Activated T-cell treated with anti-CD3 and anti-CD28 coated beads, Interleukin-2, amount 50 U/mL, for 72 hours (primary cell): ENCODE results near the gene PLAU. TPM values are rescaled to one million over a fixed set of nuclear protein-coding genes. Genes with fewer than 3 reads are reported as not detected.
A peak's percentile ranks its signal among the peaks of the same experiment; 100 is the strongest.
"Not testable (repeated sequence)": the region's sequence is repeated elsewhere in the genome, so short reads cannot be mapped to it uniquely, and the experiment has no call there.

Experiments
- ATAC-seq, 2 donors: fragments of 150-1000 bp; cut with Tn5 transposase; replicated peaks in 1 of 2; 2 replicates each; pipeline ENCODE4 v1.10.0; 2021; ENCODE audit warnings: moderate library complexity in 2 of 2, mild to moderate bottlenecking in 1 of 2
- DNase-seq, 2 donors: peaks; one replicate each; pipeline ENCODE4 v3.0.0; 2021 to 2022; ENCODE audit warnings: mixed read lengths in 1 of 2
- H3K27ac Mint-ChIP-seq: one replicate; pipeline ENCODE4 v1.8.0; 2022; ENCODE audit warnings: mild to moderate bottlenecking, moderate library complexity, mixed read lengths
- H3K27me3 Mint-ChIP-seq: one replicate; pipeline ENCODE4 v1.8.0; 2022; ENCODE audit warnings: low read depth, mixed read lengths
- H3K36me3 Mint-ChIP-seq, 2 donors: one replicate each; pipeline ENCODE4 v1.8.0; 2022; ENCODE audit warnings: mixed read lengths in 2 of 2, mild to moderate bottlenecking in 1 of 2; ENCODE audit not compliant: insufficient read depth in 2 of 2
- H3K4me1 Mint-ChIP-seq: one replicate; pipeline ENCODE4 v1.8.0; 2022; ENCODE audit warnings: low read depth, mixed read lengths
- H3K4me3 Mint-ChIP-seq, 2 donors: one replicate each; pipeline ENCODE4 v1.8.0; 2022; ENCODE audit warnings: mild to moderate bottlenecking in 2 of 2, mixed read lengths in 2 of 2, moderate library complexity in 2 of 2
- H3K9me3 Mint-ChIP-seq, 2 donors: one replicate each; pipeline ENCODE4 v1.8.0; 2022; ENCODE audit warnings: mixed read lengths in 2 of 2
- total RNA-seq, 2 donors: library from RNA; stranded (reverse); gene quantifications; one replicate each; pipeline ENCODE4 v1.2.3, GENCODE V29; 2022

PLAU gene
- total RNA-seq, 2 donors from 2014 or later, result 0.43 to 0.44 TPM

GRCh38 chr10:73946253-73947145 lies 35.6 kb downstream of the PLAU start:
- H3K27ac Mint-ChIP-seq, result no peak overlapping the region
- H3K36me3 Mint-ChIP-seq, result peaks cover 0 to 1% of the 10 kb centered on the region in 2 donors
- H3K4me3 Mint-ChIP-seq, result no peak overlapping the region
- no peaks in the 10 kb centered on the region for H3K27me3 Mint-ChIP-seq
- no peaks in the 10 kb centered on the region for H3K4me1 Mint-ChIP-seq
- no peak for ATAC-seq
- H3K9me3 Mint-ChIP-seq, result peaks cover 0 to 1% of the 10 kb centered on the region in 2 donors
- DNase-seq, result no peak

- peaks cover 5% of the 10 kb centered on the region for H3K4me1 Mint-ChIP-seq
- no peak for DNase-seq
- peaks cover 0 to 1% of the 10 kb centered on the region in 2 donors for H3K36me3 Mint-ChIP-seq
- ATAC-seq, result no peak
- no peak overlapping the region for H3K4me3 Mint-ChIP-seq
- no peaks in the 10 kb centered on the region for H3K27me3 Mint-ChIP-seq
- H3K9me3 Mint-ChIP-seq, result peaks cover 0 to 1% of the 10 kb centered on the region in 2 donors
- H3K27ac Mint-ChIP-seq, result no peak overlapping the region
Observed at GRCh38 chr10:73948947-73949633, 38.2 kb downstream of the PLAU start.

- Mint-ChIP-seq H3K27me3 (no peaks in the 10 kb centered on the region), H3K36me3 (peaks cover 0 to 1% of the 10 kb centered on the region in 2 donors), H3K27ac (no peak overlapping the region), H3K4me3 (no peak overlapping the region), H3K4me1 (peaks cover 7% of the 10 kb centered on the region), H3K9me3 (peaks cover 0 to 1% of the 10 kb centered on the region in 2 donors)
- DNase-seq (no peak), ATAC-seq (no peak)
Observed at GRCh38 chr10:73950155-73950948, 39.4 kb downstream of the PLAU start.

GRCh38 chr10:73953665-73954064 lies 42.7 kb downstream of the PLAU start:
- no peaks in the 10 kb centered on the region for H3K36me3 Mint-ChIP-seq
- no peak overlapping the region for H3K4me3 Mint-ChIP-seq
- H3K27ac Mint-ChIP-seq, result no peak overlapping the region
- H3K27me3 Mint-ChIP-seq, result no peaks in the 10 kb centered on the region
- DNase-seq (no peak), ATAC-seq (peak in 1 of 2 donors; percentile 26)
- H3K9me3 Mint-ChIP-seq, result no peaks in the 10 kb centered on the region
- peaks cover 36% of the 10 kb centered on the region for H3K4me1 Mint-ChIP-seq

GRCh38 chr10:73954737-73955136 lies 43.8 kb downstream of the PLAU start:
- Mint-ChIP-seq H3K27ac (no peak overlapping the region), H3K4me3 (no peak overlapping the region), H3K4me1 (peaks cover 43% of the 10 kb centered on the region), H3K27me3 (no peaks in the 10 kb centered on the region), H3K9me3 (no peaks in the 10 kb centered on the region), H3K36me3 (no peaks in the 10 kb centered on the region)
- no peak for ATAC-seq
- DNase-seq, result no peak

- Mint-ChIP-seq H3K9me3 (no peaks in the 10 kb centered on the region), H3K27me3 (no peaks in the 10 kb centered on the region), H3K27ac (peak overlapping the region; percentile 95), H3K4me1 (peaks cover 52% of the 10 kb centered on the region), H3K36me3 (no peaks in the 10 kb centered on the region), H3K4me3 (peak overlapping the region in 1 of 2 donors; percentile 70)
- ATAC-seq (no peak), DNase-seq (no peak)
Observed at GRCh38 chr10:73955719-73956118, 44.8 kb downstream of the PLAU start.

- Mint-ChIP-seq H3K4me1 (peaks cover 52% of the 10 kb centered on the region), H3K4me3 (peak overlapping the region; percentile 76 to 84)
- ATAC-seq, result peak; percentile 75 to 80
Observed at GRCh38 chr10:73956476-73957359, 45.8 kb downstream of the PLAU start.

GRCh38 chr10:73959484-73960243 lies 48.7 kb downstream of the PLAU start:
- no peak for DNase-seq
- H3K36me3 Mint-ChIP-seq, result no peaks in the 10 kb centered on the region
- H3K27me3 Mint-ChIP-seq, result no peaks in the 10 kb centered on the region
- no peak overlapping the region for H3K27ac Mint-ChIP-seq
- no peak for ATAC-seq
- H3K4me3 Mint-ChIP-seq, result no peak overlapping the region
- H3K9me3 Mint-ChIP-seq, result no peaks in the 10 kb centered on the region
- peaks cover 47% of the 10 kb centered on the region for H3K4me1 Mint-ChIP-seq

More at GRCh38 chr10:73956476-73957359, 45.8 kb downstream of the PLAU start:
- DNase-seq, result peak; percentile 16 to 20
- Mint-ChIP-seq H3K36me3 (no peaks in the 10 kb centered on the region), H3K27ac (peak overlapping the region; percentile 93), H3K9me3 (no peaks in the 10 kb centered on the region), H3K27me3 (no peaks in the 10 kb centered on the region)

- no peaks in the 10 kb centered on the region for H3K9me3 Mint-ChIP-seq
- H3K36me3 Mint-ChIP-seq, result no peaks in the 10 kb centered on the region
- no peaks in the 10 kb centered on the region for H3K27me3 Mint-ChIP-seq
- H3K27ac Mint-ChIP-seq, result no peak overlapping the region
- H3K4me1 Mint-ChIP-seq, result peaks cover 26% of the 10 kb centered on the region
- DNase-seq (no peak), ATAC-seq (no peak)
- no peak overlapping the region for H3K4me3 Mint-ChIP-seq
Observed at GRCh38 chr10:73962386-73962785, 51.5 kb downstream of the PLAU start.

- DNase-seq, H3K27me3 Mint-ChIP-seq, H3K4me3 Mint-ChIP-seq, H3K36me3 Mint-ChIP-seq, H3K9me3 Mint-ChIP-seq, ATAC-seq, H3K27ac Mint-ChIP-seq: not testable (repeated sequence)
- peaks cover 17% of the 10 kb centered on the region for H3K4me1 Mint-ChIP-seq
Observed at GRCh38 chr10:73963533-73963932, 52.6 kb downstream of the PLAU start.

- H3K27me3 Mint-ChIP-seq, result no peaks in the 10 kb centered on the region
- H3K9me3 Mint-ChIP-seq, result no peaks in the 10 kb centered on the region
- no peaks in the 10 kb centered on the region for H3K36me3 Mint-ChIP-seq
- no peak for ATAC-seq
- H3K4me3 Mint-ChIP-seq, result no peak overlapping the region
- DNase-seq, result no peak
- no peak overlapping the region for H3K27ac Mint-ChIP-seq
- H3K4me1 Mint-ChIP-seq, result peaks cover 9% of the 10 kb centered on the region
Observed at GRCh38 chr10:73964743-73965142, 53.8 kb downstream of the PLAU start.
